HepG2 (cell line): Measurements from ENCODE around the gene PLA2R1. TPM values are rescaled to one million over a fixed set of nuclear protein-coding genes. Genes with fewer than 3 reads are reported as not detected.
A peak's percentile ranks its signal among the peaks of the same experiment; 100 is the strongest.

Source experiments
- ESRRA ChIP-seq: sonication (generic); formaldehyde crosslinking; IDR thresholded peaks from 2 replicates; pipeline ENCODE4 v1.5.1; 2020; ENCODE audit warnings: mild to moderate bottlenecking, low read depth, missing genetic modification reagents
- ETV6 ChIP-seq: sonication (generic); formaldehyde crosslinking; conservative IDR thresholded peaks from 2 replicates; pipeline ENCODE4 v1.4.0; 2020; ENCODE audit warnings: missing genetic modification reagents
- FOXK2 ChIP-seq: fragments of 450-650 bp; IDR thresholded peaks from 2 replicates; pipeline ENCODE4 v1.6.1; 2016
- MEIS2 ChIP-seq: sonication (generic); formaldehyde crosslinking; IDR thresholded peaks from 2 replicates; pipeline ENCODE4 v1.9.0; 2021; ENCODE audit warnings: mild to moderate bottlenecking, missing genetic modification reagents
- RARG ChIP-seq: sonication (generic); formaldehyde crosslinking; IDR thresholded peaks from 2 replicates; pipeline ENCODE4 v1.4.0; 2020; ENCODE audit warnings: low read depth, mild to moderate bottlenecking, missing genetic modification reagents
- RERE ChIP-seq: IDR thresholded peaks from 2 replicates; pipeline ENCODE4 v1.6.1; 2016; ENCODE audit warnings: low read depth, missing genetic modification reagents, missing compliant biosample characterization
- THAP9 ChIP-seq: sonication (generic); formaldehyde crosslinking; IDR thresholded peaks from 2 replicates; pipeline ENCODE4; 2020; ENCODE audit warnings: missing genetic modification reagents, mild to moderate bottlenecking, borderline replicate concordance
- ZFY ChIP-seq: sonication (generic); formaldehyde crosslinking; IDR thresholded peaks from 2 replicates; pipeline ENCODE4 v1.4.0; 2020; ENCODE audit warnings: missing genetic modification reagents
- ZNF225 ChIP-seq: sonication (generic); formaldehyde crosslinking; IDR thresholded peaks from 2 replicates; pipeline ENCODE4 v1.4.0; 2020; ENCODE audit warnings: mild to moderate bottlenecking, missing genetic modification reagents
- ZNF367 ChIP-seq: sonication (generic); formaldehyde crosslinking; IDR thresholded peaks from 2 replicates; pipeline ENCODE4 v1.4.0; 2020; ENCODE audit warnings: missing genetic modification reagents, borderline replicate concordance
- ZNF572 ChIP-seq: sonication (generic); formaldehyde crosslinking; IDR thresholded peaks from 2 replicates; pipeline ENCODE4 v1.5.1; 2020; ENCODE audit warnings: mild to moderate bottlenecking, missing genetic modification reagents
- ZNF773 ChIP-seq: sonication (generic); formaldehyde crosslinking; IDR thresholded peaks from 2 replicates; pipeline ENCODE4 v1.4.0; 2020; ENCODE audit warnings: missing genetic modification reagents, borderline replicate concordance
- ZSCAN21 ChIP-seq: sonication (generic); formaldehyde crosslinking; IDR thresholded peaks from 2 replicates; pipeline ENCODE4 v1.8.0; 2022; ENCODE audit warnings: mild to moderate bottlenecking, missing genetic modification reagents, moderate library complexity, borderline replicate concordance
- polyA plus RNA-seq, 8 experiments: library from polyadenylated mRNA; depleted of rRNA in 3 of 8; stranded (reverse) in 7 of 8; unstranded in 1 of 8; fragments of >200 nt; fragmentation: Illumina TruSeq in 4 of 8; extraction: Trizol in 4 of 8; gene quantifications; 2 replicates each; pipeline versions ENCODE4 v1.2.1 to v1.2.3, GENCODE V29; 2011 to 2016; ENCODE audit warnings: low read depth in 4 of 8, missing spikeins in 1 of 8, mixed read lengths in 1 of 8; ENCODE audit not compliant: insufficient read depth in 1 of 8
- total RNA-seq, 5 experiments: library from RNA; depleted of rRNA; stranded (reverse); fragments of >200 nt; fragmentation: Illumina TruSeq; extraction: Trizol; gene quantifications; 2 replicates each; pipeline ENCODE4 v1.2.3, GENCODE V29; 2016; ENCODE audit warnings: low read depth in 1 of 5
- TF ChIP-seq, protein P1 (sequence below): sonication (generic); formaldehyde crosslinking; IDR thresholded peaks from 2 replicates; pipeline ENCODE4 v1.5.0; 2020; ENCODE audit warnings: missing genetic modification reagents, mild to moderate bottlenecking, borderline replicate concordance
- TF ChIP-seq, protein P2 (sequence below): sonication (generic); formaldehyde crosslinking; IDR thresholded peaks from 2 replicates; pipeline ENCODE4 v1.5.0; 2020; ENCODE audit warnings: missing genetic modification reagents, mild to moderate bottlenecking, borderline replicate concordance
- TF ChIP-seq, protein P3 (sequence below): sonication (generic); formaldehyde crosslinking; IDR thresholded peaks from 2 replicates; pipeline ENCODE4 v1.4.0; 2020; ENCODE audit warnings: mild to moderate bottlenecking, missing genetic modification reagents

Gene PLA2R1
- total and polyA plus RNA-seq, 2 of the 13 experiments (the other 11 are each of a cell fraction or from before 2014, with no cell fraction given) = not detected

- peak; percentile 39; the same call in 1 of the 2 replicates for TF ChIP-seq MEIS2 (CRISPR knock-in tag)
- 0 out of 2 replicates have a peak, but pooled peaks have one; percentile 51 for TF ChIP-seq ZNF225
- TF ChIP-seq RERE (CRISPR knock-in tag) = no peak
- no peak for TF ChIP-seq ESRRA
- TF ChIP-seq, protein P1, sequence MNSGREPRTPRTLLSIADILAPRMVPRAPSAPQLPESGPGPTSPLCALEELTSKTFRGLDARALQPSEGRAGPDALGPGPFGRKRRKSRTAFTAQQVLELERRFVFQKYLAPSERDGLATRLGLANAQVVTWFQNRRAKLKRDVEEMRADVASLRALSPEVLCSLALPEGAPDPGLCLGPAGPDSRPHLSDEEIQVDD (CRISPR knock-in tag) = no peak
- TF ChIP-seq FOXK2 = no peak
- TF ChIP-seq, protein P2, sequence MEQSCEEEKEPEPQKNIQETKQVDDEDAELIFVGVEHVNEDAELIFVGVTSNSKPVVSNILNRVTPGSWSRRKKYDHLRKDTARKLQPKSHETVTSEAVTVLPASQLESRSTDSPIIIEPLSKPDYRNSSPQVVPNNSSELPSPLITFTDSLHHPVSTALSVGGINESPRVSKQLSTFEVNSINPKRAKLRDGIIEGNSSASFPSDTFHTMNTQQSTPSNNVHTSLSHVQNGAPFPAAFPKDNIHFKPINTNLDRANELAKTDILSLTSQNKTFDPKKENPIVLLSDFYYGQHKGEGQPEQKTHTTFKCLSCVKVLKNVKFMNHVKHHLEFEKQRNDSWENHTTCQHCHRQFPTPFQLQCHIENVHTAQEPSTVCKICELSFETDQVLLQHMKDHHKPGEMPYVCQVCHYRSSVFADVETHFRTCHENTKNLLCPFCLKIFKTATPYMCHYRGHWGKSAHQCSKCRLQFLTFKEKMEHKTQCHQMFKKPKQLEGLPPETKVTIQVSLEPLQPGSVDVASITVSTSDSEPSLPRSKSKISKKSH = peak; percentile 67; the same call in 1 of the 2 replicates
- peak; percentile 14; the same call in 1 of the 2 replicates for TF ChIP-seq ZFY (CRISPR knock-in tag)
- TF ChIP-seq, protein P3, sequence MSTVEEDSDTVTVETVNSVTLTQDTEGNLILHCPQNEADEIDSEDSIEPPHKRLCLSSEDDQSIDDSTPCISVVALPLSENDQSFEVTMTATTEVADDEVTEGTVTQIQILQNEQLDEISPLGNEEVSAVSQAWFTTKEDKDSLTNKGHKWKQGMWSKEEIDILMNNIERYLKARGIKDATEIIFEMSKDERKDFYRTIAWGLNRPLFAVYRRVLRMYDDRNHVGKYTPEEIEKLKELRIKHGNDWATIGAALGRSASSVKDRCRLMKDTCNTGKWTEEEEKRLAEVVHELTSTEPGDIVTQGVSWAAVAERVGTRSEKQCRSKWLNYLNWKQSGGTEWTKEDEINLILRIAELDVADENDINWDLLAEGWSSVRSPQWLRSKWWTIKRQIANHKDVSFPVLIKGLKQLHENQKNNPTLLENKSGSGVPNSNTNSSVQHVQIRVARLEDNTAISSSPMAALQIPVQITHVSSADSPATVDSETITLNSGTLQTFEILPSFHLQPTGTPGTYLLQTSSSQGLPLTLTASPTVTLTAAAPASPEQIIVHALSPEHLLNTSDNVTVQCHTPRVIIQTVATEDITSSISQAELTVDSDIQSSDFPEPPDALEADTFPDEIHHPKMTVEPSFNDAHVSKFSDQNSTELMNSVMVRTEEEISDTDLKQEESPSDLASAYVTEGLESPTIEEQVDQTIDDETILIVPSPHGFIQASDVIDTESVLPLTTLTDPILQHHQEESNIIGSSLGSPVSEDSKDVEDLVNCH (CRISPR knock-in tag) = no peak
- TF ChIP-seq ZNF367 (CRISPR knock-in tag) = no peak
- TF ChIP-seq ZNF572 (CRISPR knock-in tag) = no peak
- 0 out of 2 replicates have a peak, but pooled peaks have one; percentile 44 for TF ChIP-seq ETV6 (CRISPR knock-in tag)
- TF ChIP-seq THAP9 (CRISPR knock-in tag) = peak; percentile 64; the same call in 1 of the 2 replicates
- TF ChIP-seq RARG (CRISPR knock-in tag) = no peak
- no peak for TF ChIP-seq ZNF773 (CRISPR knock-in tag)
- no peak for TF ChIP-seq ZSCAN21 (CRISPR knock-in tag)
Measured at GRCh38 chr2:159921752-159922404, 140.5 kb downstream of the PLA2R1 start (continued).
